GM18499 (cell line): ENCODE results near the gene IQCE.

Experiments
- ATAC-seq: cut with Tn5 transposase; IDR thresholded peaks from one replicate; pipeline ENCODE4 v1.9.1; 2021; ENCODE audit warnings: moderate number of reproducible peaks; ENCODE audit not compliant: insufficient read depth, unreplicated experiment

IQCE gene

GRCh38 chr7:2628891-2629290, 70.1 kb downstream of the IQCE start:
- ATAC-seq = no peak

- ATAC-seq = no peak
Observed at GRCh38 chr7:2629746-2630681, 71.2 kb downstream of the IQCE start.

GRCh38 chr7:2631946-2632732, 73.4 kb downstream of the IQCE start, which contains the start of gene TTYH3:
Gene TTYH3, plus strand, starts transcription at chr7:2631986. Its CDS starts 170 bp downstream, at chr7:2632156.
- ATAC-seq = no peak

- no peak for ATAC-seq
Observed at GRCh38 chr7:2632733-2633537, 74.2 kb downstream of the IQCE start.

GRCh38 chr7:2633538-2634266, 74.9 kb downstream of the IQCE start:
- ATAC-seq = no peak

- no peak for ATAC-seq
Observed at GRCh38 chr7:2634267-2635145, 75.7 kb downstream of the IQCE start.

- ATAC-seq = no peak
Observed at GRCh38 chr7:2635148-2635668, 76.4 kb downstream of the IQCE start.

GRCh38 chr7:2635810-2636701, 77.3 kb downstream of the IQCE start:
- ATAC-seq = no peak

GRCh38 chr7:2637066-2637471, 78.3 kb downstream of the IQCE start:
- no peak for ATAC-seq

- ATAC-seq = no peak
Observed at GRCh38 chr7:2637505-2638223, 78.9 kb downstream of the IQCE start.

GRCh38 chr7:2638224-2638991, 79.6 kb downstream of the IQCE start:
- no peak for ATAC-seq

- no peak for ATAC-seq
Observed at GRCh38 chr7:2639181-2639681, 80.5 kb downstream of the IQCE start.

- no peak for ATAC-seq
Observed at GRCh38 chr7:2639695-2640481, 81.1 kb downstream of the IQCE start.

- ATAC-seq = no peak
Observed at GRCh38 chr7:2640482-2640830, 81.7 kb downstream of the IQCE start.

GRCh38 chr7:2640846-2641316, 82.1 kb downstream of the IQCE start:
- no peak for ATAC-seq
